Measurements from ENCODE around the gene SERP2. TPM values are rescaled to one million over a fixed set of nuclear protein-coding genes. Genes with fewer than 3 reads are reported as not detected.

The SERP2 gene
- polyA plus RNA-seq, 3 donors from 2014 or later, result 3.9 to 8.1 (median 4.3) TPM

GRCh38 chr13:44385847-44386246, 12.2 kb downstream of the SERP2 start:
- no peaks in the 10 kb centered on the region for H3K9me3 Mint-ChIP-seq
- no peak overlapping the region for H3K27ac Mint-ChIP-seq
- H3K27me3 Mint-ChIP-seq (ENCODE audit: low read depth in 3 of 3), result peaks cover 0 to 2% (median 1%) of the 10 kb centered on the region in 3 donors
- peaks cover 0 to 25% (median 9%) of the 10 kb centered on the region in 3 donors for H3K36me3 Mint-ChIP-seq
- no peaks in the 10 kb centered on the region for H3K4me1 Mint-ChIP-seq
- no peak overlapping the region for H3K4me3 Mint-ChIP-seq
- no peak for DNase-seq

GRCh38 chr13:44386913-44387556, 13.4 kb downstream of the SERP2 start:
- no peak overlapping the region for H3K4me3 Mint-ChIP-seq
- peaks cover 0 to 3% (median 1%) of the 10 kb centered on the region in 3 donors for H3K27me3 Mint-ChIP-seq (ENCODE audit: low read depth in 3 of 3)
- no peak overlapping the region for H3K27ac Mint-ChIP-seq

GRCh38 chr13:44388427-44389059, 14.9 kb downstream of the SERP2 start:
- Mint-ChIP-seq H3K27ac (no peak overlapping the region), H3K27me3 (ENCODE audit: low read depth in 3 of 3) (peaks cover 0 to 3% (median 2%) of the 10 kb centered on the region in 3 donors), H3K4me1 (no peaks in the 10 kb centered on the region), H3K9me3 (no peaks in the 10 kb centered on the region), H3K36me3 (peaks cover 0 to 22% (median 10%) of the 10 kb centered on the region in 3 donors), H3K4me3 (no peak overlapping the region)
- no peak for DNase-seq

More at GRCh38 chr13:44386913-44387556, 13.4 kb downstream of the SERP2 start:
- no peaks in the 10 kb centered on the region for H3K4me1 Mint-ChIP-seq
- H3K36me3 Mint-ChIP-seq, result peaks cover 0 to 21% (median 6%) of the 10 kb centered on the region in 3 donors
- DNase-seq, result no peak
- no peaks in the 10 kb centered on the region for H3K9me3 Mint-ChIP-seq

GRCh38 chr13:44389060-44389666, 15.5 kb downstream of the SERP2 start:
- peaks cover 0 to 3% (median 2%) of the 10 kb centered on the region in 3 donors for H3K27me3 Mint-ChIP-seq (ENCODE audit: low read depth in 3 of 3)
- no peak overlapping the region for H3K27ac Mint-ChIP-seq
- no peaks in the 10 kb centered on the region for H3K4me1 Mint-ChIP-seq
- H3K4me3 Mint-ChIP-seq, result no peak overlapping the region
- no peaks in the 10 kb centered on the region for H3K9me3 Mint-ChIP-seq
- H3K36me3 Mint-ChIP-seq, result peaks cover 0 to 18% (median 10%) of the 10 kb centered on the region in 3 donors
- DNase-seq, result no peak

GRCh38 chr13:44389876-44390275, 16.3 kb downstream of the SERP2 start:
- Mint-ChIP-seq H3K4me1 (no peaks in the 10 kb centered on the region), H3K36me3 (peaks cover 0 to 13% (median 10%) of the 10 kb centered on the region in 3 donors), H3K4me3 (no peak overlapping the region), H3K9me3 (no peaks in the 10 kb centered on the region), H3K27ac (no peak overlapping the region), H3K27me3 (ENCODE audit: low read depth in 3 of 3) (peaks cover 0 to 3% (median 2%) of the 10 kb centered on the region in 3 donors)
- no peak for DNase-seq

- Mint-ChIP-seq H3K4me1 (no peaks in the 10 kb centered on the region), H3K4me3 (no peak overlapping the region), H3K27ac (no peak overlapping the region), H3K36me3 (peaks cover 0 to 13% (median 10%) of the 10 kb centered on the region in 3 donors), H3K27me3 (ENCODE audit: low read depth in 3 of 3) (peaks cover 0 to 5% (median 2%) of the 10 kb centered on the region in 3 donors), H3K9me3 (no peaks in the 10 kb centered on the region)
- no peak for DNase-seq
Observed at GRCh38 chr13:44393391-44393790, 19.8 kb downstream of the SERP2 start.

GRCh38 chr13:44394658-44395057, 21.0 kb downstream of the SERP2 start:
- H3K27ac Mint-ChIP-seq, result no peak overlapping the region
- H3K4me1 Mint-ChIP-seq, result no peaks in the 10 kb centered on the region
- H3K9me3 Mint-ChIP-seq, result no peaks in the 10 kb centered on the region
- H3K27me3 Mint-ChIP-seq (ENCODE audit: low read depth in 3 of 3), result peaks cover 0 to 3% (median 2%) of the 10 kb centered on the region in 3 donors
- no peak for DNase-seq
- peaks cover 0 to 13% (median 10%) of the 10 kb centered on the region in 3 donors for H3K36me3 Mint-ChIP-seq
- no peak overlapping the region for H3K4me3 Mint-ChIP-seq

- no peak overlapping the region for H3K4me3 Mint-ChIP-seq
- DNase-seq, result no peak
- H3K9me3 Mint-ChIP-seq, result no peaks in the 10 kb centered on the region
- H3K4me1 Mint-ChIP-seq, result no peaks in the 10 kb centered on the region
- H3K27me3 Mint-ChIP-seq (ENCODE audit: low read depth in 3 of 3), result peaks cover 0 to 3% (median 1%) of the 10 kb centered on the region in 3 donors
- peaks cover 0 to 7% (median 5%) of the 10 kb centered on the region in 3 donors for H3K36me3 Mint-ChIP-seq
- H3K27ac Mint-ChIP-seq, result no peak overlapping the region
Observed at GRCh38 chr13:44395976-44396694, 22.5 kb downstream of the SERP2 start.

GRCh38 chr13:44396701-44397580, 23.3 kb downstream of the SERP2 start:
- Mint-ChIP-seq H3K27me3 (ENCODE audit: low read depth in 3 of 3) (peaks cover 0 to 3% (median 2%) of the 10 kb centered on the region in 3 donors), H3K27ac (no peak overlapping the region), H3K9me3 (no peaks in the 10 kb centered on the region), H3K36me3 (peaks cover 0 to 7% (median 5%) of the 10 kb centered on the region in 3 donors), H3K4me3 (no peak overlapping the region), H3K4me1 (no peaks in the 10 kb centered on the region)
- DNase-seq, result no peak

GRCh38 chr13:44397766-44398223, 24.2 kb downstream of the SERP2 start:
- H3K9me3 Mint-ChIP-seq, result no peaks in the 10 kb centered on the region
- no peak overlapping the region for H3K4me3 Mint-ChIP-seq
- H3K36me3 Mint-ChIP-seq, result peaks cover 0 to 1% (median 0%) of the 10 kb centered on the region in 3 donors
- H3K27me3 Mint-ChIP-seq (ENCODE audit: low read depth in 3 of 3), result peaks cover 0 to 2% (median 2%) of the 10 kb centered on the region in 3 donors
- no peaks in the 10 kb centered on the region for H3K4me1 Mint-ChIP-seq
- peak overlapping the region in 1 of 6 donors; percentile 31 for H3K27ac Mint-ChIP-seq
- no peak for DNase-seq

GRCh38 chr13:44398606-44399005, 25.0 kb downstream of the SERP2 start:
- Mint-ChIP-seq H3K27me3 (ENCODE audit: low read depth in 3 of 3) (peaks cover 2% of the 10 kb centered on the region in 3 donors), H3K4me3 (no peak overlapping the region), H3K36me3 (no peaks in the 10 kb centered on the region), H3K4me1 (no peaks in the 10 kb centered on the region), H3K27ac (no peak overlapping the region), H3K9me3 (no peaks in the 10 kb centered on the region)
- no peak for DNase-seq

GRCh38 chr13:44399074-44399473, 25.4 kb downstream of the SERP2 start:
- no peaks in the 10 kb centered on the region for H3K36me3 Mint-ChIP-seq
- DNase-seq, result no peak
- no peaks in the 10 kb centered on the region for H3K9me3 Mint-ChIP-seq
- no peak overlapping the region for H3K4me3 Mint-ChIP-seq
- no peaks in the 10 kb centered on the region for H3K4me1 Mint-ChIP-seq
- H3K27ac Mint-ChIP-seq, result no peak overlapping the region
- peaks cover 2 to 3% (median 2%) of the 10 kb centered on the region in 3 donors for H3K27me3 Mint-ChIP-seq (ENCODE audit: low read depth in 3 of 3)

GRCh38 chr13:44400736-44401135, 27.1 kb downstream of the SERP2 start:
- no peak for DNase-seq
- Mint-ChIP-seq H3K4me1 (no peaks in the 10 kb centered on the region), H3K9me3 (peaks cover 0 to 2% (median 0%) of the 10 kb centered on the region in 6 donors), H3K27ac (no peak overlapping the region), H3K36me3 (no peaks in the 10 kb centered on the region), H3K27me3 (ENCODE audit: low read depth in 3 of 3) (peaks cover 2 to 5% (median 2%) of the 10 kb centered on the region in 3 donors), H3K4me3 (no peak overlapping the region)

Data from immature natural killer cell (primary cell).